ENCODE results near the gene PSMG3. TPM values are rescaled to one million over a fixed set of nuclear protein-coding genes. Genes with fewer than 3 reads are reported as not detected.
A peak's percentile ranks its signal among the peaks of the same experiment; 100 is the strongest.

The PSMG3 gene
- total and polyA plus RNA-seq, 2 of the 8 experiments (the other 6 are each of a cell fraction or from before 2014, with no cell fraction given) = 30.2 to 62.0 TPM

DNA sequence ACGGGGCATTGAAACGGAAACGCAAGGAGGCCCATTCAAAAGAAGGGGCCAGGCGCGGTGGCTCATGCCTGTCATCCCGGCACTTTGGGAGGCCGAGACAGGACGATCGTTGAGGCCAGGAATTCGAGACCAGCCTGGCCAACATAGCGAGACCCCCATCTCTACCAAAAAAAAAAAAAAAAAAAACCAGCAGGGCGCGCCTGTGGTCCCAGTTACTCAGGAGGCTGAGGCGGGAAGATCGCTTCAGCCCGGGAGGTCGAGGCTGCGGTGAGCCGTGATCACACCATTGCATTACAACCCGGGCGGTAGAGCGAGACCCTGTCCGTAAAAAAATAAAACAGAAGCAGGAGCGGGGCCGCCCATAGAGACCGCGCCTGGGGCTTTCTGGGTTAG, 396 bp downstream of the PSMG3 start:
- no peak overlapping the region for H2AFZ ChIP-seq (ENCODE audit: low read length)
- H2AK5ac ChIP-seq (ENCODE audit: low read depth, low read length) = 0 out of 2 replicates have a peak overlapping the region, but pooled peaks have one; percentile 86
- no peak overlapping the region for H3K56ac ChIP-seq (replicated peaks; ENCODE audit: insufficient read length, low read depth, low read length)
- peak overlapping the region; percentile 62 to 75 (median 70); a peak in 6 of 7 replicates for H3K9ac ChIP-seq (replicated peaks in 1 of 4; ENCODE audit: extremely low read depth in 1 of 4, low read depth in 3 of 4, low read length in 3 of 4)
- H3K23ac ChIP-seq (ENCODE audit: insufficient read length) = no peak overlapping the region
- H4K20me1 ChIP-seq (replicated peaks in 1 of 2; ENCODE audit: control insufficient read depth in 1 of 2, insufficient read depth in 2 of 2, low read length in 2 of 2) = no peaks in the 10 kb centered on the region
- WGBS, 2 experiments (ENCODE audit: extremely low coverage in 1 of 2, insufficient coverage in 1 of 2, insufficient read length in 1 of 2, insufficient replicate concordance in 2 of 2, low coverage in 1 of 2, low lambda C conversion rate in 2 of 2, missing lambda C conversion rate in 1 of 2) = 70% methylated on average over 25 of the region's 27 CpGs; no CpG with 5 or more reads in 1 of the 2 experiments
- H3K79me2 ChIP-seq (ENCODE audit: control insufficient read depth in 1 of 2, insufficient read depth in 2 of 2, low read length in 2 of 2) = no peaks in the 10 kb centered on the region
- H3K4me1 ChIP-seq (replicated peaks in 1 of 4; ENCODE audit: control insufficient read depth in 3 of 4, insufficient read depth in 4 of 4, low read length in 3 of 4) = peaks cover 0 to 17% (median 10%) of the 10 kb centered on the region in 4 experiments; a peak in 5 of 7 replicates
- H3K79me1 ChIP-seq (ENCODE audit: low read depth, low read length) = no peaks in the 10 kb centered on the region; the same call in 1 of the 2 replicates
- peaks cover 0 to 15% (median 3%) of the 10 kb centered on the region in 4 experiments; a peak in 2 of 8 replicates for H3K36me3 ChIP-seq (ENCODE audit: control insufficient read depth in 2 of 4, insufficient read depth in 4 of 4, low read length in 3 of 4)
- peak overlapping the region; percentile 75; the same call in 1 of the 2 replicates for H2BK12ac ChIP-seq (ENCODE audit: low read depth, low read length)
- H2BK15ac ChIP-seq (ENCODE audit: low read length) = no peak overlapping the region
- H4K91ac ChIP-seq (replicated peaks; ENCODE audit: insufficient read length, low read length) = no peak overlapping the region
- peak overlapping the region; percentile 45; the same call in 1 of the 2 replicates for H3K27ac ChIP-seq (ENCODE audit: low read depth, low read length)
- FAIRE-seq (no peak), DNase-seq (ENCODE audit: low read depth in 1 of 2, low spot score in 2 of 2) (no peak)
- no peak overlapping the region for H3K14ac ChIP-seq (ENCODE audit: insufficient read length)
- POLR2A ChIA-PET (ENCODE audit: partially characterized antibody) = no interaction called here
- no peak overlapping the region for H2BK120ac ChIP-seq (replicated peaks; ENCODE audit: low read depth, low read length)
- 0 out of 2 replicates have a peak overlapping the region, but pooled peaks have one; percentile 77 for H2BK5ac ChIP-seq (ENCODE audit: low read depth, low read length)
- H2BK20ac ChIP-seq (ENCODE audit: low read length) = no peak overlapping the region
- H3K4ac ChIP-seq (replicated peaks; ENCODE audit: insufficient read length, low read depth, low read length) = no peak overlapping the region
- H3K4me3 ChIP-seq (ENCODE audit: extremely low read depth in 1 of 4, insufficient read depth in 2 of 4, low read depth in 3 of 4, low read length in 4 of 4) = peak overlapping the region; percentile 60 to 76 (median 68)
- no peak overlapping the region for H4K5ac ChIP-seq (ENCODE audit: insufficient read length, low read depth, low read length)
- no peaks in the 10 kb centered on the region; a peak in 2 of 7 replicates for H3K27me3 ChIP-seq (replicated peaks in 1 of 4; ENCODE audit: control insufficient read depth in 3 of 4, extremely low read depth in 1 of 4, insufficient read depth in 3 of 4, low read length in 3 of 4)
- CTCF ChIA-PET (ENCODE audit: partially characterized antibody) = interaction anchor here (1.1 kb wide), 1 partner anchor 632 kb away, joined by 3 read pairs; no protein-coding TSS in a partner anchor
- no peaks in the 10 kb centered on the region for H3K9me3 ChIP-seq (ENCODE audit: insufficient read depth in 2 of 2, low read depth in 1 of 2, low read length in 1 of 2)
- H3K23me2 ChIP-seq (ENCODE audit: low read depth, low read length) = no peaks in the 10 kb centered on the region; the same call in 1 of the 2 replicates
- peak; percentile 70; the same call in 1 of the 2 replicates for TF ChIP-seq KDM1A (IDR thresholded peaks at IDR 0.05; ENCODE audit: borderline replicate concordance, low read length)
- no peak for TF ChIP-seq SAP30 (IDR thresholded peaks at IDR 0.05; ENCODE audit: insufficient read depth, insufficient replicate concordance, low read length)
- peak; percentile 26 for TF ChIP-seq ASH2L (IDR thresholded peaks at IDR 0.05; ENCODE audit: low read length)
- 0 out of 4 replicates have a peak, but pooled peaks of 1 of the 2 experiments have one; percentile 17 for TF ChIP-seq HDAC2 (IDR thresholded peaks at IDR 0.05; ENCODE audit: borderline replicate concordance in 1 of 2, low read depth in 2 of 2, low read length in 2 of 2)
- TF ChIP-seq E2F6 (IDR thresholded peaks at IDR 0.05) = 0 out of 2 replicates have a peak, but pooled peaks have one; percentile 8
- peak overlapping the region; percentile 53 to 73; a peak in 3 of 4 replicates for H3K4me2 ChIP-seq (ENCODE audit: insufficient read depth in 1 of 2, low read depth in 2 of 2, low read length in 2 of 2)
- H4K8ac ChIP-seq (ENCODE audit: extremely low read depth, insufficient read depth, low read length) = peak overlapping the region; percentile 91; the same call in 1 of the 2 replicates
- H3K18ac ChIP-seq (ENCODE audit: extremely low read depth, low read length) = no peak overlapping the region; the same call in 1 of the 2 replicates
